T-helper 1 cell treated with Interleukin-12 subunit alpha and Interleukin-12 subunit beta and Interleukin-4 antibody, amounts not matched to agents 30 μg/mL and 1 μg/mL, for 36 hours (primary cell): ENCODE measurements around the gene ZNF593OS.

Source experiments
- H3K27ac Mint-ChIP-seq: one replicate; pipeline ENCODE4 v1.8.0; 2021; ENCODE audit warnings: mild to moderate bottlenecking, mixed read lengths
- H3K27me3 Mint-ChIP-seq: one replicate; pipeline ENCODE4 v1.8.0; 2021; ENCODE audit warnings: low read depth, mixed read lengths
- H3K36me3 Mint-ChIP-seq: one replicate; pipeline ENCODE4 v1.8.0; 2021; ENCODE audit warnings: low read depth, mixed read lengths
- H3K4me1 Mint-ChIP-seq: one replicate; pipeline ENCODE4 v1.8.0; 2021; ENCODE audit warnings: low read depth, mixed read lengths
- H3K4me3 Mint-ChIP-seq: one replicate; pipeline ENCODE4 v1.8.0; 2021; ENCODE audit warnings: mild to moderate bottlenecking, moderate library complexity, mixed read lengths
- H3K9me3 Mint-ChIP-seq: one replicate; pipeline ENCODE4 v1.8.0; 2021; ENCODE audit warnings: mixed read lengths

Gene ZNF593OS

DNA sequence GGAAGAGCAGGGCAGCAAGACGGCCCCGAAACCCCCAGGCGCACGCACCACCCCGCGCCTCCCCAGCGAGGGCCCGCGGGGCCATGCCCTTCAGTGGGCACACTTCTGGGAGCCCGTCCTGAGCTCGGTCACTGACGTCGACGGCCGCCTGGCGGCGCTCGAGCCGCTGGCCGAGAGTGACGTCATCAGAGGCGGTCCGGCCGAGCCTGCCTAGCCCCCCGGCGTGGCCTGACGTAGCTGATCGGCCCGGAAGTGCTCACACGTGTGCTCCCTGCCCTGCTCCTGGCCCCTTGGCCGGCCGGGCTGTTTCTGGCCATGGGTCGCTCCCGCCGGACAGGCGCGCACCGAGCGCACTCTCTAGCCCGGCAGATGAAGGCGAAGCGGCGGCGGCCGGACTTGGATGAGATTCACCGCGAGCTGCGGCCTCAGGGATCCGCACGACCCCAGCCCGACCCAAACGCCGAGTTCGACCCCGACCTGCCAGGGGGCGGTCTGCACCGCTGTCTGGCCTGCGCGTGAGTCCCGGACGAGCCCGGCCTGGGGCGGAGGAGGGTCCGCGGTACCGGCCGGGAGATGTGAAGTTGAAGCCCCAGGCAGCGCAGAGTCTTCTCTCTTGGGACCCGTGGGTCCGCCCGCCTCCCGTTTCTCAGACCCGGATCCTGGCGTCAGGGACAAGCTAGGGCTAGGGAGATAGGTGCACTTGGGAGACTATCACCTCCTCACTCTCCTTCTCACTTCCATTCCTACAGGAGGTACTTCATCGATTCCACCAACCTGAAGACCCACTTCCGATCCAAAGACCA is 1.8 kb downstream of the ZNF593OS start, which contains the start of gene ZNF593:
Gene ZNF593 (plus strand): TSS at position 240 of the 803 bp plus-strand sequence. CDS start 76 bp downstream, at position 316.
- no peaks in the 10 kb centered on the region for H3K36me3 Mint-ChIP-seq
- H3K27ac Mint-ChIP-seq: peak within 1 kb of the TSS; percentile 83
- H3K4me1 Mint-ChIP-seq: peaks cover 29% of the 10 kb centered on the region
- H3K9me3 Mint-ChIP-seq: no peaks in the 10 kb centered on the region
- peak within 1 kb of the TSS; percentile 84 for H3K4me3 Mint-ChIP-seq
- peaks cover 25% of the 10 kb centered on the region for H3K27me3 Mint-ChIP-seq

DNA sequence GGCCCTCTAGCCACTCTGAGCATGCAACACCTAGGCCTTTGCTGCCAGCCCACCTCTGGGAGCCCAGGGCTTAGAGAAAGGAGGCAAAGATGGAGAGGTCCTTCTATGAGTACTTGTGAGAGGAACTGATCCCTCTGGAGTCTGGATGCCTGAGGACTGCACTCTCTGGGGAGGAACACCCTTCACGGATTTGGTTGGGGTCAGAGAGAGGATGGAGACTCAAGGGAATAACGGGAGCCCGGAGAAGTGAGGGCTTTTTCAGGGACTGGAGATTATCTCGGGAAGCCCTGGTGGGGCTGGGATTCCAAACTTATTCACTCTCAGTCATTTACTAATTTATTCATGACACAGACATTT is 2.5 kb downstream of the ZNF593OS start:
- H3K27me3 Mint-ChIP-seq: peaks cover 29% of the 10 kb centered on the region
- peaks cover 31% of the 10 kb centered on the region for H3K4me1 Mint-ChIP-seq
- peak overlapping the region; percentile 45 for H3K27ac Mint-ChIP-seq
- peak overlapping the region; percentile 84 for H3K4me3 Mint-ChIP-seq
- no peaks in the 10 kb centered on the region for H3K36me3 Mint-ChIP-seq
- no peaks in the 10 kb centered on the region for H3K9me3 Mint-ChIP-seq

GRCh38 chr1:26168410-26169197 is 3.0 kb downstream of the ZNF593OS start, which contains the start of gene C1orf232:
C1orf232 (minus strand) TSS chr1:26168963; CDS start chr1:26168499, 464 bp downstream.
- peak within 1 kb of the TSS; percentile 83 for H3K27ac Mint-ChIP-seq

GRCh38 chr1:26166719-26167281 is 4.8 kb downstream of the ZNF593OS start:
- no peak overlapping the region for H3K4me3 Mint-ChIP-seq
- H3K36me3 Mint-ChIP-seq: no peaks in the 10 kb centered on the region
- H3K27me3 Mint-ChIP-seq: peaks cover 50% of the 10 kb centered on the region
- H3K27ac Mint-ChIP-seq: no peak overlapping the region
- no peaks in the 10 kb centered on the region for H3K9me3 Mint-ChIP-seq
- H3K4me1 Mint-ChIP-seq: peaks cover 37% of the 10 kb centered on the region

More at GRCh38 chr1:26168410-26169197, 3.0 kb downstream of the ZNF593OS start, which contains the start of gene C1orf232:
- H3K27me3 Mint-ChIP-seq: peaks cover 33% of the 10 kb centered on the region
- no peaks in the 10 kb centered on the region for H3K36me3 Mint-ChIP-seq
- no peaks in the 10 kb centered on the region for H3K9me3 Mint-ChIP-seq
- H3K4me3 Mint-ChIP-seq: peak within 1 kb of the TSS; percentile 84
- peaks cover 35% of the 10 kb centered on the region for H3K4me1 Mint-ChIP-seq

GRCh38 chr1:26164861-26165842 is 6.5 kb downstream of the ZNF593OS start:
- Mint-ChIP-seq H3K4me3 (peak overlapping the region; percentile 57), H3K9me3 (no peaks in the 10 kb centered on the region), H3K4me1 (peaks cover 28% of the 10 kb centered on the region), H3K27ac (no peak overlapping the region), H3K27me3 (peaks cover 60% of the 10 kb centered on the region), H3K36me3 (no peaks in the 10 kb centered on the region)

DNA sequence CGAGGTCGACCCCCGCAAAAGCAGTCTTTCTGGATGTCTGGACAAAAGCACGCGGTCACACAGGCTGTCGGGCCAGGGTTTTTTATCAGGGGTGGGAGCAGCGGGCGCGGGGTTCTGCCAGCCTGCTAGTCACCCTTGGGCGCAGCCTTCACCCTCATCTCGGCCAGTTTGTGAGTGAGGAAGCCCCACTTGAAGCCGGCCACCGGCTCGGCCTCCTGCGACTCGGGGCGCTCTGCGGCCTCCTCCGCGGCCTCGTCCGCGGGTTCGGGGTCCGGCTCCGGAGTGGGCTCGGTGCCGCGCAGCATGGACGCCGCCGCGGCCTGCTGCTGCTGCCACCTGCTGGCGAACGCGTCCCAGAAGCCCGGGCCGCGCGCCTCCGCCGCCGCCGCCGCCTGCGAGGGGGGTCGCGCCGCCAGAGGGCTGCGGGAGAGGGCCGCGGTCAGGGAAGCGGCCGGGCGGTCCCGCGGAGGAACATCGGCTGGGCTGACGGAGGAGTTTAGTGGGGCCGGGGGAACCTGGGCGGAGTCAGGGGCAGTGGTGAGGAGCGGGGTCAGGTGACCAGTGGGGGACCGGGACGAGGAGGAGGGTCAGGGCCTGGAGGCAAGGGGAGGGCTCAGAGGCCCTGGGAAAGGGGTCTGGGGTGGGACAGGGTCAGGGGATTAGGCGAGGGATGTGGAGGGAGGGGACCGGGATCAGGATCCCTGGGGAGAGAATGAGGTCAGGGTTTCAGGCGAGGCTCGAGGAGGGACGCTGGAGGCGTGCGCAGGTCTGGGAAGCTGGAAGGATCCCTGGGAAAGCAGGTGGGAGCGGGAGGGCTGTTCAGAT is 7.4 kb downstream of the ZNF593OS start:
- peaks cover 28% of the 10 kb centered on the region for H3K4me1 Mint-ChIP-seq
- peak overlapping the region; percentile 57 for H3K4me3 Mint-ChIP-seq
- no peaks in the 10 kb centered on the region for H3K9me3 Mint-ChIP-seq
- H3K27ac Mint-ChIP-seq: no peak overlapping the region
- no peaks in the 10 kb centered on the region for H3K36me3 Mint-ChIP-seq
- peaks cover 69% of the 10 kb centered on the region for H3K27me3 Mint-ChIP-seq

- H3K36me3 Mint-ChIP-seq: no peaks in the 10 kb centered on the region
- peaks cover 69% of the 10 kb centered on the region for H3K27me3 Mint-ChIP-seq
- no peaks in the 10 kb centered on the region for H3K9me3 Mint-ChIP-seq
- no peak overlapping the region for H3K4me3 Mint-ChIP-seq
- H3K4me1 Mint-ChIP-seq: peaks cover 24% of the 10 kb centered on the region
- H3K27ac Mint-ChIP-seq: no peak overlapping the region
Observed at GRCh38 chr1:26163684-26164035, 8.0 kb downstream of the ZNF593OS start.

DNA sequence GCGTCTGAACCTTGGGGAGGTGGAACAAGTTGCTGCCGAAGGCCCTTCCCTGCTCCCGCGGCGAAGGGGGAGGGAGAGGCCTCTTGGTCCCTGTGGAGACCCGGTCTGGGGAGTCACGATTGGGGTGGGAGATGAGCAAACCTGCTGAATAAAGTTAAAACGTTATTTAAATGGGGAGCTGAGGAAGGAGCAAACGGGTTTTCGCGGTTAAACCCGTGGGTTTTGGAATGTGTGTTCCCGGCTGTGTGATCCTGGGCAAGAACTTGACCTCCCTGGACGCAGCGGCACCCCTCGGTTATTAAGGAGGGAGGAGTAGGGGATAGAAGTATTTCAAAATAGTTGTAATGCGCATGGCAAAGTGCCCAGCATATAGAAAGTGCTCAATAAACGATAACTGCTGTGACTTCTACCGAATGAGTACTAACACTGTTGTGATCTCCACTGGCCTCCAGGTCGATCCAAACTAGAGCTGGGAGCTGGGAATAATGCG is 9.4 kb downstream of the ZNF593OS start:
- Mint-ChIP-seq H3K36me3 (no peaks in the 10 kb centered on the region), H3K4me1 (peaks cover 24% of the 10 kb centered on the region), H3K27ac (no peak overlapping the region), H3K9me3 (no peaks in the 10 kb centered on the region), H3K4me3 (peak overlapping the region; percentile 44), H3K27me3 (peaks cover 81% of the 10 kb centered on the region)

- Mint-ChIP-seq H3K36me3 (no peaks in the 10 kb centered on the region), H3K4me3 (peak overlapping the region; percentile 44), H3K27me3 (peaks cover 81% of the 10 kb centered on the region), H3K27ac (no peak overlapping the region), H3K4me1 (peaks cover 21% of the 10 kb centered on the region), H3K9me3 (no peaks in the 10 kb centered on the region)
Observed at GRCh38 chr1:26161415-26162219, 10.0 kb downstream of the ZNF593OS start.

- Mint-ChIP-seq H3K27ac (no peak overlapping the region), H3K9me3 (no peaks in the 10 kb centered on the region), H3K4me1 (peaks cover 18% of the 10 kb centered on the region), H3K4me3 (no peak overlapping the region), H3K27me3 (peaks cover 81% of the 10 kb centered on the region), H3K36me3 (no peaks in the 10 kb centered on the region)
Observed at GRCh38 chr1:26160527-26161414, 10.9 kb downstream of the ZNF593OS start.

- Mint-ChIP-seq H3K27me3 (peaks cover 81% of the 10 kb centered on the region), H3K4me1 (peaks cover 9% of the 10 kb centered on the region), H3K4me3 (no peak overlapping the region), H3K36me3 (no peaks in the 10 kb centered on the region), H3K9me3 (no peaks in the 10 kb centered on the region), H3K27ac (no peak overlapping the region)
Observed at GRCh38 chr1:26159743-26160039, 11.9 kb downstream of the ZNF593OS start.
